ENCODE measurements around the gene CELSR1.

DNA sequence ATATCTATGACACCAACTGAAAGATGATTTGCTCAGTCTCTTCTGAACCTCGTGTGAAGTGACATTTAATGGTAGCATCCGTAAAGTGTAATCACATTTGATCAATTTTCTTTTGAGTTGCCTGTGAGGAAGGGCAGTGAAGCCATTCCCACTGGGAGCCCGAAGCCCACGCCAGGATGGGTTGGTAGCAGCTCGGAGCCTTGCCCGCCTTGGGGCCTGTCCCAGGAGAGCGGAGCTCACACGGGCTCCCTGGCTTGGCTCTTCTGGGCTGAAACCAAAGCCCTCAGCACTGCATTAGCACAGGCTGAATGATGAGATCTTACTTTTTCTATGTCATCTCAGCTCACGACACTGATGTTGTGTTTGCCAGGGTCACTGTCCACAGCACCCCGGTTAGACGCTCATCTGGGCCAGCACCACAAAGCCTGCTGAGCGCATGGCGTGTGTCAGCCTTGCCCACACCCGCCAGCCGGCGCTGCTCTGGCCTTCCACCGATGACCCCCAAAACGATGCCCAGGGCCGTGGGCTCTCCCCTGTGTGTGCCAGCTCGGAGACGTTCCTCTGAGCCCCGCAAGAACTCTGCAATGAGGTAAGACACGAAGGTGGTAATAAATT, 211.2 kb downstream of the CELSR1 start:
- TF ChIP-seq, protein P1, sequence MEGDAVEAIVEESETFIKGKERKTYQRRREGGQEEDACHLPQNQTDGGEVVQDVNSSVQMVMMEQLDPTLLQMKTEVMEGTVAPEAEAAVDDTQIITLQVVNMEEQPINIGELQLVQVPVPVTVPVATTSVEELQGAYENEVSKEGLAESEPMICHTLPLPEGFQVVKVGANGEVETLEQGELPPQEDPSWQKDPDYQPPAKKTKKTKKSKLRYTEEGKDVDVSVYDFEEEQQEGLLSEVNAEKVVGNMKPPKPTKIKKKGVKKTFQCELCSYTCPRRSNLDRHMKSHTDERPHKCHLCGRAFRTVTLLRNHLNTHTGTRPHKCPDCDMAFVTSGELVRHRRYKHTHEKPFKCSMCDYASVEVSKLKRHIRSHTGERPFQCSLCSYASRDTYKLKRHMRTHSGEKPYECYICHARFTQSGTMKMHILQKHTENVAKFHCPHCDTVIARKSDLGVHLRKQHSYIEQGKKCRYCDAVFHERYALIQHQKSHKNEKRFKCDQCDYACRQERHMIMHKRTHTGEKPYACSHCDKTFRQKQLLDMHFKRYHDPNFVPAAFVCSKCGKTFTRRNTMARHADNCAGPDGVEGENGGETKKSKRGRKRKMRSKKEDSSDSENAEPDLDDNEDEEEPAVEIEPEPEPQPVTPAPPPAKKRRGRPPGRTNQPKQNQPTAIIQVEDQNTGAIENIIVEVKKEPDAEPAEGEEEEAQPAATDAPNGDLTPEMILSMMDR (IDR thresholded peaks at IDR 0.05; ENCODE audit: low read depth, low read length), result no peak
- no peak for TF ChIP-seq EZH2phosphoT487 (IDR thresholded peaks at IDR 0.05; ENCODE audit: low read depth)

Data from OCI-LY3 (cell line).